ENCODE data around the gene KIAA1671.

The KIAA1671 gene

DNA sequence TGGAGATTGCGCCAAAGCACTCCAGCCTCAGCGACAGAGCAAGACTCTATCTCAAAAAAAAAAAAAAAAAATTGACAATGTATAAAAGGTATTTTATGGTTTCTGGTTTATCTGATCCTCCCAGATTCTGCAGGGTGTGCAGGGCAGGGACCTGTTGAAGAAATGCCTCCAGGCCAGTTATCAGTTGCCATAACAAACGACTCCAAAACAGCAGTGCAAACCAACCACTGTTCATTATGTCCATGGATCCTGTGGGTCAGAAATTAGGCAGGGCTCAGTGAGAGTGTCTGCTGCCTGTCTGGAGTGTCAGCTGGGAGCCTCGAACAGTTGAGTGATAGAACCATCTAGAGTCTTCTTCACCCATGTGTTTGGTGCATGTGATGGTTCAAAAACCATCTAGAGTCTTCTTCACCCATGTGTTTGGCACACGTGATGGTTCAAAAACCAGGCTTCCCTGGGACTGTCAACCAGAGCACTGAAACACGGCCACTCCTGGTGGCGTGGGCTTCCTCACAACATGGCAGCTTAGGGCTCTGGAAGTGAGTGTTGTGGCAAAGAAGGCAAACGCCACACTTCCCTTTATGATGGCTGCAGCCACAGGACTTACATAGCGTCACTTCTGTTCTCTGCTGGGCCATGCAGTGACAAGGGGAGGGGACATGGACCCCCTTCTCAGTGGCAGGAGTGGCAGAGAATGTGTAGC lies 132.0 kb downstream of the KIAA1671 start:
- in situ Hi-C loops (cut with MboI; ENCODE audit: low sequenced_read_pairs) = no loop called here

DNA sequence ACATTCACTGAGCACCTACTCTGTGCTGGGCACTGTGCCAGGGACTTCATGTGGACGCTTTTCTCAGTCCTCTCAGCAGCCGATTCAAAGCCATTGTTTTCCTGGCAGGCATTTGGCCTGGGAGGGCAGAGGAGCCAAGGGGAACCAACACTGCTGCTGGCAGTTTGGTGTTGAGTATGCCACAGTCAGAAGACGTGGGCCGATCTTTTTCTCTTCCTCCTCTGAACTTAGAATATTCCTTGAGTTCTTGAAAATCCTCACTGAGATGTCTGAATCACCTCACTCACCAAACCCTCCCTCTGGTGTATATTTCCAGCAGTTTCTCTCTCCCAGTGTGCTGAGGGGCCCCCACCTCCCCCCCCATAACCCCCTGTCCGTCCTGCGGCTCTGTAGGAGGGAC lies 132.6 kb downstream of the KIAA1671 start:
- in situ Hi-C loops (cut with MboI; ENCODE audit: low sequenced_read_pairs) = no loop called here

DNA sequence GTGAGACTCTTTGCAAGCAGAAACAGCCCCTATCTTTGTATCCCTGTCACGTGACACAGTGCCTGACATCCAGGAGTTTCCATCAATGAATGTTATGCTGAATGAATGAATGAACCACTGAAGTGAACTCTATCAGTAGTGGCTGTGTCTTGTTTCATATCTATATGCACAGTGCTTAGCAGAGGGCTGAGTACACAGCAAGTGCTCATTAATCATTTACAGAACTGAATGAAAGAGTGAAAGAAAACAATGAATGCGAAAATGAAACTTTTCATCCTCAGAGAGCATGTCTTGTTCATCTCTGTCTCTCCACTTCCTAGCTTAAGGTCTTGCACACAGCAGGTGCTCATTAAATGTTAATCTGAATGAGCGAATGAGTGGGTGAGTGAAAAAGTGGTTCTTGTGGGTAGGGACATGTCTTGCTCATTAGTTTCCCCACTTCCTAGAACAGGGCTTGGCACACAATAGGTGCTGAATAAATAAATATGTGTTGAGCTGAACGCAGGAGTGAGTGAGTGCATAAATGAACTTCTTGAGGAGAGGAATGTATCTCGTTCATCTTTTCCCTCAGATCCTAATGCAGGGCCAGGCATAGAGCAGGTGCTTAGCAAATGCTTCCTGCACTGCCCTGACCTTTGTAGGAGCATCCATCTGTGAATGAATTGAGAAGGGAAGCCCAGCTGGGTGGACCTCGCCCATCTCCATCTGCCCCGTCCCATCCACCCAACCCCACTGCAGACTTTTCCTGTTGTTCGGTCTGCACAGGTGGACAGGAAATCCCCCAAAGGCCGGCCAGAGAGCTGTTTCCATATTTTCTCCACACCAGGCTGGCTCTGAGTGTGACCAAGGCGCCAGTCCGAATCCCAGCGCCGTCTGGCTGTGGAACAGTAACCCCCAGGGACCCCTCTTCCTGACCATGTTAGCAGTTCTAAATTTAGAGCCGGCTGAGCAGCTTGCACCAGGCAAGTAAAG lies 133.7 kb downstream of the KIAA1671 start:
- in situ Hi-C loops (cut with MboI; ENCODE audit: low sequenced_read_pairs) = no loop called here

DNA sequence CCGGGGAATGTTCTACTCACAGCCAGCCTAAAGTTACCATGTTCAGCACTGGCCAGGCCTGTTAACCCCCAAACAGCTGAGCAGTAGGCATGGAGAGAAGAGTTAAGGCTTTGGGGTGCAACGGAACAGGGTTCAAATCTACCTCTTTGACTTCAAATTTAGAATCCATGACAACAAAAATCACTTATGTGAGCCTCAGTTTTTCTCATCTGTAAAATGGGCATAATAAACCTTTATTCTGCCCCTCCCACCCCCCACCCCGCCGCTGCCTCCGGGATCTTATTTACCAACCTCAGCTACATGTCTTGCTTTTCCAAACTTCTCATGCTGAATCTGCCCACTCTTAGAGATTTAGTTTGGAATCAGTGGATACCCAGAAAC lies 134.4 kb downstream of the KIAA1671 start:
- in situ Hi-C loops (cut with MboI; ENCODE audit: low sequenced_read_pairs) = no loop called here

DNA sequence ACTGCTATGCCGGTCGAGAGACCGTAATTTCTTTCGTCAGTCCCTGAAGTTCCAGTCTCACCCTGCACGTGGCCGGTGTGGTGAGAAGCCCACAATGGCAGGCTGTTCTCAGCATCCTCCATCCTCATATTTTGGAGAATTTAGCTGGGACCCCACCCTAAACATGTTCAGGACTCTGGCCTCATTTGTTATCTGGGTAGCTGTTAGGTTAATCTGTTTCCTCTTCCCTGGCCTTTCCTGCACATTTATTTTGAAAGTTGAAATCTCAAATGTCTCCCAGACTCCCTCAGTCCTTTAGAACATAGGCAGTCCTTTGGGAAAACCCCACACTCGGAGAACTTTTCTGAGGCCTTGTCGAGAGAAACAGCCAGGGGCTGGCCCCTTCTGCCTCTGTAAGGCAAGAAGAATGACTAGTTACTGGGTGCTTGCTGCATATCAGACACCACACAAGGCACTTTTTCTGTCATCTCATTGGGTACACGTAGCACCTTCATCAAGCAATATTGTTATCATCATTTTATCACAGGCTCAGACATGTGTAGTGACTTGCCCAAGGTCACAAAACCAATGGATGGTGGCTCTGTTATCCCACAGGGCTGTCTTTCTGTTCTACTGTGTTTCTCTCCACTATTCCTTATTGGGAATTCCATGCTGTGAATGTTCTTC lies 137.8 kb downstream of the KIAA1671 start:
- in situ Hi-C loops (cut with MboI; ENCODE audit: low sequenced_read_pairs) = no loop called here

DNA sequence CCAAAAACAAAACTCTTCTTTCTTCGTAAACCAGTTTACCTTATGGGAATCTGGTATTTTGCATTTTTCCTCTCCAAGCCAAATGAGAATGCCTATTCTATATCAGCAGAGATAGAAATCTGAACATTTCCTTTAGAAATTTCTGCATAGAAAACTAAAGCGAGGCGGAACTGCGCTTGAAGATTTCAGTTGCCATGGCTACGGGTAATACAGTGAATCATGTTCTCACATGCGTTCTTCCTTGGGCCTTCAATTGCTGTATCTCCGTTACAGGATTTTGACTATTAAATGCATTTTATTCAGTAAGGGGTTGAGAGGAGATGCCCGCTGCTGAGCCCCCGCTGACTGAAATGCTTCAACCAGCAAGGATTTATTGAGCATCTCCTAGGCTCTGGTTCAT lies 138.9 kb downstream of the KIAA1671 start:
- in situ Hi-C loops (cut with MboI; ENCODE audit: low sequenced_read_pairs) = no loop called here

DNA sequence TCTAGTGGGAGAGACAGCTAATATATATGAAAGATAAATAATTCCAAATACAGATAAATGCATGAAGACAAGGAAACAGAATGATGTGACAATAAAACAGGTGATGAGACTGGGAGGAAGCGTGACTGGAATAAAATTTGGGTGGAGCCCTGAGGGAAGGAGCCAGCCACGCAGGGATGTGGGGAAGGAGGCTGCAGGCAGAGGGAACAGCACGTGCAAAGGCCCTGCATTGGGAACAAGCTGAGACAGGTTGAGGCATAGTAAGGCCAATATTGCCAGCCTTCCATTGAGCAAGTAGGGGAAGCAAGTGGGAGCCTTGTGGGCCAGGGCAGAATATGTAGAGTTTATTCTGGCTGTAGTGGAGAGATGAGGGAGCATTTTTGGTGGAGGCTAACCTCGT lies 139.6 kb downstream of the KIAA1671 start:
- in situ Hi-C loops (cut with MboI; ENCODE audit: low sequenced_read_pairs) = no loop called here

DNA sequence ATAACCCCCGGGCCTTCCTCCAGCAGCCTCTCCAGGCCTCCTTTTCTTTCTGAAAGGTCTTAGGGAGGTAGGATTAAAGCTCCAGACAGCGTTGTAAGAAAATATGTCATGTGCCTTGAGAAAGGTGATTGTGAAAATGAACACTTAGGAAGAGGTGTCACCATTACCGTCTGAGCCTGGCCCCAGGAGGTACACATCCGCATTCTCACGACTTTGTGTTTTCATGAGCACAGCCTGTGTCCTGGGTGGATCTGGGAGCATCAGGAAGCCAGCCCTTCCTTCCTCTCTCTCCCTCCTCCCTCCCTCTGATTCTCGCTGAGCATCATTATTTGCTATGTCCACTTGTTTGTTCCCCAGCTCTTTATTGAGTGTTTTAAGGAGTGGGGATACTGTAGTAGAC lies 142.1 kb downstream of the KIAA1671 start:
- in situ Hi-C loops (cut with MboI; ENCODE audit: low sequenced_read_pairs) = no loop called here

DNA sequence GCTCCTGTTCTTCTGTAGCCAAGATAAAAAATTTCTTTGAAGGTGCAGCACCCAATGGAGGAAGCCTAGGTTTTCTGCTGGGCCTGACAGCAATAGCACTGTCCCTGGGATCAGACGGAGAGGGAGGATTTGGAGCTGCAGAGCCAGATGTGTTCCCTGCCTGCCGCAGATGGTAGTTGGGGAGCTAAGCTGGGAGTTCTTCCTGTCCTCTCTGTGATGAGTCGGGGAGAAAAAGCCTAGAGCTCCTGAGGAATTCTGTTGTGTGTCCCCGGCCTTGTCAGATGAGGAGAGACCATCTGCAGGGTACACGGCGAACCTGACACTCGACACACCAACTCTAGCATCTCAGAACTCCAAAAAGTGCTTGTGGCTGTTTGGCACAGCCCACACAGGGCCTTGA lies 143.4 kb downstream of the KIAA1671 start:
- in situ Hi-C loops (cut with MboI; ENCODE audit: low sequenced_read_pairs) = no loop called here

DNA sequence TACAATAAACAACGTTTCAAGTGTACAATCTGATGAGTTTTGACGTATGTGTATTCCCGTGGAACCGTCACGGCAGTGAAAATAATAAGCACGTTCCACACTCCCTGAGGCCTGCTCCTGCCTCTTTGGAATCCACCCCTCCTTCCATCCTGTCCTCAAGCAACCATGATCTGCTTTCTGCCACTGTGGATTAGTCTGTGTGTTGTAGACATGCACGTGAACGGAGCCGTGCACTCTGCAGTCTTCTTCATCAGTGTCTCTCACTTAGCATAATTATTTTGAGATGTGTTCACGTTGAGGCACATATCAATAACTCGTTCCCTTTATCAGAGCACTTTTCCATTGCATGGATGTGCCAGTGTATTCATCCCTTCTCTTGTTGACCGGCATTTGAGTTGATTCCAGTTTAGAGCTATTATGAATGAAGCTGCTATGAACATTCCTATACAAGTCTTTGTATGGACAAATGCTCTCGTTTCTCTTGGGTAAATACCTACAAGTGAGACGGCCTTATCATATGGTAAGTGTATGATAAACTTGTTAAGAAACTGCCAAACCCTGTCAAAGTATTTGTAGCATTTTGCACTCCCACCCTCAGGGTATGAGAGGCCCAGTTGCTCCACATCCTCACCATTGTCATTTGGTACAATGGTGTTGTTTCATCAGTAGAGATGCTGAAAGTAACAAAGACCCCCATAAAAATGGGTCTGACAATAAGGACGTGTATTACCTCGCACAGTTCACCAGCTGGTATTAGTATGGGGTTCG lies 144.3 kb downstream of the KIAA1671 start:
- in situ Hi-C loops (cut with MboI; ENCODE audit: low sequenced_read_pairs) = no loop called here

DNA sequence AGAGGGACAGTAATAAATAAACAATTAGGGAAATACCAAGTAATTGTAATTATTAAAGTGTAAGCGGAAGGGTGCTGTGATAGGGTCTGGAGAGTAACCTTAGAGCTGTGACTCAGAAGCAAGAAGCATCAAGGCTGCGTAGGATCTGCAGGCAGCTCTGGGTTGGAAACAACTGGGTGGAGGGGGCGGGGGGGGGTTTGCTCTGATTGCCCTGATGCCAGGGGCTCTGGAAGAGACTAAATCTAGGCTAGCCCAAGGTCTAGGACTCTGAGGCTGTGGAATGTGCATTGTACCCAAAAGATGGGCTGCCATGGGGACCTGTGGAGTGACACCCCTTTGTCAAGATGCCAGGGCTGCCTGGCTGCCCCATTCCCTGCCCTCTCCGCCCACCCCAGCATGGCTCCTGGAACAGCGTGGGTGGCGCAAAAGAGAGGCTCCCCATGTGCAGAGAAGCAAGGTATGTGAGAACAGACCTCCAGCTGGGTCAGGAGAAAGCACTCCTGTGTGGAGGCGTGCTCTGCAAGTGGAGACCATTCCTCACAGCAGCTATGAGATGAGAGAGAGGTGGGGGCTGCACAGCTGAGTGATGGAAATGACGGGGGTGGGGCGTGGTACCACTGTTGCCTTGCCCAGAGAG lies 146.0 kb downstream of the KIAA1671 start:
- in situ Hi-C loops (cut with MboI; ENCODE audit: low sequenced_read_pairs) = no loop called here

DNA sequence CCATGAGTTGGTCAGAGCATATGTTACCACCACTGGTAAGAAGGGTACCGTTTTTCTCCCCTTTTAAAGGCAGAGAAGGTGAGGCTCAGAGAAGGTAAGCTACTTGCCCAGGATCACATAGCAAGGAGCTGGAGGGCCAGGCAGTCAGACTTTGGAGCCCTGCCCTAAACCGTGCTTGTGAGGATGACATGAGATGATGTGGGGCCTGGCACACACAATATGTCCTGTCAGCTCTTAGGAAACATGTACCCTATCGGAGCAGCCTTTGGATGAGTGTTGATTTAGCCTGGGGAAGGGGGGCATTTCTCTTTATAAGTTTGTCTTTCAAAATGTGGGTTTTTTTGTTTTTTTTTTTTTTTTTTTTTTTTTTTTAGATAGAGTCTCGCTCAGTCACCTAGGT lies 146.7 kb downstream of the KIAA1671 start:
- in situ Hi-C loops (cut with MboI; ENCODE audit: low sequenced_read_pairs) = no loop called here

DNA sequence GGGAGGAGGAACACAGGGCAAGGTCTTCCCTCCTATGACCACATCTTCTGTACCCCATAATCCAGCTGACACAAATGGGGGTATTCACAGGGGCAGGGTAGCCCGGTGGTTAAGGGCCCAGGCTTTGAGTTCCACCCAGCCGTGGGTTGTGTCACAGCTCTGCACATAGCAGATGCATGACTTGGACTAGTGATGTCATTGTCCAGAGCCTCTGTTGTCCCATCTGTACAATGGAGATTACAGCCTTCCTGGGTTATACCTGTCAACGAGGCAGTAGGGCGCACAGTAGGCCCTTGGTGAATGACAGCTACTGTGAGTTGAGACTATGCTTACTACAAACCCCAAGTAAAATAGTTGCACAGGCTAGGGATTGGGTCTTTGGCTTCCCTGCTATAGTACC lies 147.9 kb downstream of the KIAA1671 start:
- in situ Hi-C loops (cut with MboI; ENCODE audit: low sequenced_read_pairs) = no loop called here

DNA sequence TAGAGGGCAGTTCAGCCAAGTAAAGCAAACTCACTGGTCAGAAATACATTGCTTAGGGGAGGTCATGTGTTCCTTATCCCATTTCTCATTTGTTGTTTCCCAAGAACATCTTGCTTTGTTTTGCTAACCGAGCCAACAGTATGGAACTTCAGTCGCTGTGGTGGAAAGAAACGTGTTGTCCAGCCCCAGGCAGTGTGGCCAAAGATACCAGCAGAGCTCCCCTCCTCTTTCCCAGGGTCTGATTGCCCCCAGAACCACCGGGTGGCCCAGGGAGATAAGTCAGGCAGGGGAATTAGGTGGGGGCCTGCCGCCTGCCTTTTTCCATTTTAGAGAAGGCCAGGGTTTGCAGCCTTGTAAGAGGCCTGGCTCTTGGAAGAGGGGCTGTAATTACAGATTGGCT lies 148.4 kb downstream of the KIAA1671 start:
- in situ Hi-C loops (cut with MboI; ENCODE audit: low sequenced_read_pairs) = no loop called here

DNA sequence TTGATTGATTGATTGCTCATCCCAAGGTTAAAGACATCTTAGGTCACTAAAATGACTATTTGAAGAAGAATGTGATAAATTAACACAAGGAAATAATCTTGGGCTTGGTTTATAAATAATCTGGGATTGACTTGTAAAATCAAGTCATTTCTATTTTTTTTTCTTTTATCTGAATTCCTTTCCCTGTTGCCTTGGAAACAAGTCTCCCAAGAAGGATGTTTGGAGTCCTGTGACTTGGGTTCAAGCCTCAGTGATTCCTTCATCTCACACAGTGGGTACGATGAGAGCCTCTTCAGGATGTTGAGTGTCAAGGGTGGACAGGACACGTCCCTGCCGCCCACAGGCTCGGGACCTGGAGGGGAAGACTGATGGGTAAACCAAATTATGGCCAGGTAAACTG lies 149.0 kb downstream of the KIAA1671 start:
- in situ Hi-C loops (cut with MboI; ENCODE audit: low sequenced_read_pairs) = no loop called here

DNA sequence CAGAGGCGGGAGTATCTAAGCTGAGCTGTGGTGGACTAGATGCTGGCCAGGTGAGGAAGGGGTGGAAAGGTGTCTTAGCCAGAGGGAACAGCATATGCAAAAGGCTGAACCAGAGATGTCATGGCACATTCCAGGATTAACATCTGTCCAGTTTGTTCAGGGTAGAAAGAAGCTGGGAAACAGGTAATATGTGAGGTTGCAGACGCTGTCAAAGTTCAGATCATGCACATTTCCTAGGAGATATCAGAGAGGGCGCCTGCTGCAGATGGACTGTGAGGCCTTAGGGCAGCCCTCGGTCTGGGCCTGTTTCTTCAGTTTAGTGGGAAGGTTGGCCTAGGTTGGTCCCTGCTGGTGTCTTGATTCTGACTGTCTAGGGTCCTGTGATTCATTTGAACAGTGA lies 149.5 kb downstream of the KIAA1671 start:
- in situ Hi-C loops (cut with MboI; ENCODE audit: low sequenced_read_pairs) = no loop called here

DNA sequence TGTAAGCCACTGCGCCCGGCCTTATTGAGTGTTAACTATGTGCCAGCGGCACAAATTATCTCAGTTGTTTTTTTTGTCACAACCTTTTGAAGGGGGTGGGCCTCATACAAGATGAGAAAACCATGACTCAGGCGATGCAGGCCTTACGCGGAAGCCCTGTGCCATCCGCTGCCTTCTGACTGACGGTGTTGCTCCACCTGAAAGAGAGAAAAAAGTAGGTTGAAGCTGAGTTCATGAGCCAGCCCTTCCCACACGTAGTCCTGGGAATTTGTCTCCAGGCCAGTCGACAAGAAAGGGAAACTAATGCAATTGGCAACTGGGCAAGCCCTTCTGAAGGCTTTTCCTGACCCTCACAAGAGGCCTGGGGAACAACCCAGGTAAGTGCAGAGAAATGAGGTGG lies 150.2 kb downstream of the KIAA1671 start:
- in situ Hi-C loops (cut with MboI; ENCODE audit: low sequenced_read_pairs) = no loop called here

DNA sequence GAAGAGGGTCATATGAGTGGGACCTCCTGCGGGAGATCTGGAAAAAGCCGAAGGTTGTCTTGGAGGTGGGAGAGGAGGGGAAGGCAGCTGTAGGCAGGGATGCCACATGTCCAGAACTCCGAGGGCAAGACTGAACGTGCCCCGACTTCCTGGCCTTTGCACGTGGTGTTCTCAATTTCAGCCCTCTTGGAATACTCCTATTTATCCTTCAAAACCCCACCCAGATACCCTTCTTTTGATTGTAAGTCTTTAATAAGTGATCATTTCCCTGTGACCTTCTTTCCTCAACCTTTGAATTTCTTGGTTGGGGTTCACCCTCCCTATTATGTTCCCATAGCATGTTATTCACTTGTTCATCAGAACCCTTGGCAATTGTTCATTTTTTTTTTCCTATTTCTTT lies 151.9 kb downstream of the KIAA1671 start:
- in situ Hi-C loops (cut with MboI; ENCODE audit: low sequenced_read_pairs) = no loop called here

DNA sequence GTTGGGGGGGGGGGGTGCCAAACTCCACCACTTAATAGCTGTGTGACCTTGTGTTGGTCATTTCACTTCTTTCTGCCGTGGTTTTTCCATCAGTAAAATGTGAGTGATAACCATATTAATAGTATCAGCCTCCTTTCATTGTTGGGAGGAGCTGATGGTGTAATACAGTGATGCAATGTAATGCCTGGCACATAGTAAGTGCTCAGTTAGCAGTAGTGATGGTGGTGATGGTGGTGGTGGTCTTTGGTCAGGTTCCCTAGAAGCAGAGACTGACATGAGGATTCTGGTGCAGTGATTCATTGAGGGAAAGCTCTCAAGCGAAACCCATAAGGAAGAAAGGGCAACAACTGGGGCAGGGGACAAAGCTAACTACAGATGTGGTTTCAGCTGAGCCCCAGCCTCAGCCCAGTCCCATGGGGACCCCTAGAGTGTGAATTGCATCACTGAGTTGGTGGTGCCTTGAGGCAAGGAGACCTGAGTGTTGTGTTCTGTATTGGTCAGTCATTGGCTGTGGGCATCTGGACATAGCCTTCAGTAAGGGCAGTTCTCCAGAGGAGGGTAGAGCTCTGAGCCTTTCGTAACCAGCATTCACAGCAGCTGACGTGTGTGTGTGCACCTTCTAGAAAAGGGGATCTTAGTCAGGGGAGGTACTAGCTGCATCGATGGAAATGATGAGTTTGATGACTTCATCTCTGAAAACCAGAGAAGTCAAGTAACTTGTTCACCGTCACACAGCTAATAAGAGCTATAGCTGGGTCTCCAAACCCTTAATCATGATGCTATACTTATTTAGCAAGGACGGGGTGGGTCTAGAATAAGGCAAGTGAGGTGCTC lies 153.5 kb downstream of the KIAA1671 start:
- in situ Hi-C loops (cut with MboI; ENCODE audit: low sequenced_read_pairs) = no loop called here
